ENCODE data around the gene ARID1A.

DNA sequence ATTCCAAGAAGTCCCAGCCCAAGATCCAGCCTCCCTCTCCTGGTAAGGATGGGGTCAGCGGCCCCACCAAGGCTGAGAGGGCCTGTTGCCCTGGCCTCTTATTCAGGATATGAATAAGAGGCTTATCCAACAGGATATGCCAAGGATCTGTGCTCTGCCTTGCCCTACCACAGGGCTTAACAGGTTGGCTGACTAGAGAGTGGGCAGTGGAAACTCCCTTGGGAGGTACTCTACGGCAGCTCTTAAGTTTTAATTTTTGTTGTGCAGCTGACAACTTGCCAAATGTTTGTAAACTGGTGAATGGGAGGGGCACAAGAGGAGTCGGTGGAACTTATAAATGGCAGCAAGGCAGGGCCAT is 75.4 kb downstream of the ARID1A start:
- TF ChIP-seq, protein P1, sequence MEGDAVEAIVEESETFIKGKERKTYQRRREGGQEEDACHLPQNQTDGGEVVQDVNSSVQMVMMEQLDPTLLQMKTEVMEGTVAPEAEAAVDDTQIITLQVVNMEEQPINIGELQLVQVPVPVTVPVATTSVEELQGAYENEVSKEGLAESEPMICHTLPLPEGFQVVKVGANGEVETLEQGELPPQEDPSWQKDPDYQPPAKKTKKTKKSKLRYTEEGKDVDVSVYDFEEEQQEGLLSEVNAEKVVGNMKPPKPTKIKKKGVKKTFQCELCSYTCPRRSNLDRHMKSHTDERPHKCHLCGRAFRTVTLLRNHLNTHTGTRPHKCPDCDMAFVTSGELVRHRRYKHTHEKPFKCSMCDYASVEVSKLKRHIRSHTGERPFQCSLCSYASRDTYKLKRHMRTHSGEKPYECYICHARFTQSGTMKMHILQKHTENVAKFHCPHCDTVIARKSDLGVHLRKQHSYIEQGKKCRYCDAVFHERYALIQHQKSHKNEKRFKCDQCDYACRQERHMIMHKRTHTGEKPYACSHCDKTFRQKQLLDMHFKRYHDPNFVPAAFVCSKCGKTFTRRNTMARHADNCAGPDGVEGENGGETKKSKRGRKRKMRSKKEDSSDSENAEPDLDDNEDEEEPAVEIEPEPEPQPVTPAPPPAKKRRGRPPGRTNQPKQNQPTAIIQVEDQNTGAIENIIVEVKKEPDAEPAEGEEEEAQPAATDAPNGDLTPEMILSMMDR (IDR thresholded peaks at IDR 0.05) = no peak
- TF ChIP-seq EZH2 (IDR thresholded peaks at IDR 0.05) = no peak

Data from neural progenitor cell (in vitro differentiated cells).